NCI-H2196 treated with DMSO at 0.1 percent for 48 hours (cell line): ENCODE data around the gene C1orf232.

Experiments used
- DNase-seq: peaks from one replicate; lab custom pipeline; 2025; ENCODE audit not compliant: unreplicated experiment; lab: John Stamatoyannopoulos, UW

The C1orf232 gene

GRCh38 chr1:26158271-26158907 lies 10.4 kb downstream of the C1orf232 start:
- no peak for DNase-seq

GRCh38 chr1:26156285-26157038 lies 12.3 kb downstream of the C1orf232 start:
- DNase-seq, result no peak

GRCh38 chr1:26155370-26156284 lies 13.1 kb downstream of the C1orf232 start:
- DNase-seq, result no peak

GRCh38 chr1:26154750-26155149 lies 14.0 kb downstream of the C1orf232 start:
- no peak for DNase-seq

- no peak for DNase-seq
These were observed 14.7 kb downstream of the C1orf232 start for GRCh38 chr1:26153966-26154532.

- DNase-seq, result no peak
These were observed 19.9 kb downstream of the C1orf232 start for GRCh38 chr1:26148887-26149286.

- no peak for DNase-seq
These were observed 22.8 kb downstream of the C1orf232 start for GRCh38 chr1:26145960-26146294.

GRCh38 chr1:26145041-26145959 lies 23.5 kb downstream of the C1orf232 start:
- peak; percentile 80 for DNase-seq

GRCh38 chr1:26142159-26142558 lies 26.6 kb downstream of the C1orf232 start:
- DNase-seq, result no peak

- no peak for DNase-seq
These were observed 29.7 kb downstream of the C1orf232 start for GRCh38 chr1:26138974-26139558.

- no peak for DNase-seq
These were observed 34.3 kb downstream of the C1orf232 start for GRCh38 chr1:26134466-26134865.

- no peak for DNase-seq
These were observed 36.0 kb downstream of the C1orf232 start for GRCh38 chr1:26132834-26133167.

GRCh38 chr1:26132128-26132833 lies 36.5 kb downstream of the C1orf232 start:
- no peak for DNase-seq

GRCh38 chr1:26130695-26131094 lies 38.1 kb downstream of the C1orf232 start:
- DNase-seq, result no peak

GRCh38 chr1:26129778-26130177 lies 39.0 kb downstream of the C1orf232 start:
- DNase-seq, result no peak

- no peak for DNase-seq
These were observed 41.3 kb downstream of the C1orf232 start for GRCh38 chr1:26127235-26128163.

GRCh38 chr1:26126321-26127084 lies 42.3 kb downstream of the C1orf232 start:
- DNase-seq, result peak; percentile 61

- no peak for DNase-seq
These were observed 42.8 kb downstream of the C1orf232 start for GRCh38 chr1:26125946-26126320.
